ENCODE measurements around the gene NFIC.
"Not testable (repeated sequence)": the region's sequence is repeated elsewhere in the genome, so short reads cannot be mapped to it uniquely, and the experiment has no call there.

The NFIC gene

GRCh38 chr19:3401004-3401768 lies 34.8 kb downstream of the NFIC start:
- no peak for DNase-seq

GRCh38 chr19:3402631-3403443 lies 36.5 kb downstream of the NFIC start:
- no peak for DNase-seq

DNA sequence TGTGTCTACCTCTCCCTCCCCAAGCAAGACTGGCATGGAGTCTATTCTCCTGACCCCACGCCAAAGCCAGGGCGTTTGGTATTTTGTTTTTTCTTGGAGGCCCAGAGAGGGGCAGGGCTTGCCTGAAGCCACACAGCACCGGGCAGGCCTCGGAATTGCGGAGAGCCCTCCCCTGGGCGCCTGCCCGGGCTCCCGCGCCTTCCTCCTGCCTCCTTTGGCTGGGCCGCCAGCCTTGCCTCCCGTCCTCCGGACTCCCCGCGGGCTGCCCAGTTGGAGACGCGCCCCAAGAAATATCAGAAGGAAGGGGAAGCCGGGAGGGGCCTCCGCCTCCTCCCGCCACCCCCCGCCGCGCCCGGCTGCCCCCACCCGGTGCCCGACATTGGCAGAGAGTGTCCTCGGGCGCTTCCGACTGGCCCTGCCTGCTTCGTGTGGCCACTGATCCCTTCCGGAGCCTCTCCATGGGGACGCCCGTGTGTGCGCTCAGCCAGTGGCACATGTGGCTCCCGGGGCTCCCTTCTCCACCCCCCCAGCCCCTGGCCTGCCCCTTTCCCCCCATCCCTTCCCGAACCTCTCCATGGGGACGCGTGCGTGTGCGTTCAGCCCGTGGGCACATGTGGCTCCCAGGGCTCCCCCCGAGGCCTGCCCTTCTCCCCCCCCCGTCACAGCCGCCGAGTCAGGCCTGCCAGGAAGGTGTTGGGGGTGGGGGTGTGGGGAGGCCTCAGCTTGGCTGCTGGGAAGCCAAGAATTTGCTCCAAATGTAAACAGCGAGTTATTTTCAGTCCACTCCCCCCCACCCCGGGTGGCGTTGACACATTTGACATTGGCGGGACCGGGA lies 37.3 kb downstream of the NFIC start:
- no peak for DNase-seq

DNA sequence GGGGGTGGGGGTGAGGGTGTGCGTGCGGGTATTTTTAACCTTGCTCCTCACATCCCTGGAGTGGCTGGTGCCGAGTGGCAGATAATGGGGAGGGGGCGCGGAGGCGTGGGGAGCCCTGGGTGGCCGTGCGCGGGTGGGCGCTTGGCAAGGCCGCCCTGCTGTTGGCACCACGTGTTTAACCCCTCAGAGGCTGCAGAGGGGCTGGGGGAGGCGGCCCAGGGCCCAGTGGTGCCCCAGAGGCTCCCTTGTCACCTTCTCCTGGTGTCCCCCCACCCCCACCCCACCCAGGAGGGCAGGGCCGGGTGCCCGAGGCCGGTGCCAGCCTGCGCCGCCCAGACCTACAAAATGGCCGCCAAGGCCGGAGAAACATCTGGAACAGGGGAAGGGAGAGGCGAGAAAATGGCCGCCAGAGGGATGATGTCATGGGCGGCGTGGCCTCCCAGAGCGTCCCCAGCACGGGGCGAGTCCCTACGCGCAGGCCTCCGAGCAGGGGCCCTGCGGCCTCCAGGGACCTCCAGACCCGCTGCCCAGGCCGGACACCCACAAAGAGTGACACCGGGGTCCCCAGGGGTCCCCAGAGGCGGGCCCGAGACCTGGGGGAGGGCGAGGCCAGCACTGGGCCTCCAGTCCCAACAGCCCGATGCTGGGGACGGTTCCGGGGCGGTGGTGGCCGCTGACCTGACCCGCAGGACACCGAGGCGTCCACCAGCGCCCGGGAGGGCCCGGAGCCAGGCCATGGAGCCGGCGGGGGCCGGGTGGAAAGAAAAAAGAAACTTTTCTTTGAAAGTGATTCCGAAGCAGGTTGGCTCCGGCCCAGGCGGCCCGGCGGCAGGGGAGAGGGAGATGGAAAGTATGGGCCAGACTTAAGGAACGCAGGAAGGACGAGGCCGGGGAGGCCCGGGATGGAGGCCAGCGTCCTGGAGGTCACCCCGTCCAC lies 38.2 kb downstream of the NFIC start:
- no peak for DNase-seq

DNA sequence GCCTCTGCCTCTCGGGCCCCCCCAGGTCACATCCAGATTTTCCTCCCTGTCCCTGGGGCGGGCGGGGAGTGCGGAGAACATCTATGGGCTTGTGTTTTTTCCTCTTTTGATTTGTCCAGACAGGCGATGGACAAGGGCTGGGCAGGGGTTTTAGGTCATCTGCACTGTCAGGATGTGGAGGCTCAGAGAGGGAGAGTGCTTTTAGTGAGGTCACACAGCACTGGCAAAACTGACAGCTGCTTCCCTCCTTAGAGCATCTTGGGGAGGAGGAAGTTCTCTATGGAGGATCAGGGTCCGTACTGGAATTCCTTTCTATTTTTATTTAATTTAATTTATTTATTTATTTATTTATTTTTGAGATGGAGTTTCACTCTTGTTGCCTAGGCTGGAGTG lies 38.9 kb downstream of the NFIC start:
- no peak for DNase-seq

- DNase-seq, result no peak
Measured at GRCh38 chr19:3406571-3407111, 40.3 kb downstream of the NFIC start.

GRCh38 chr19:3407556-3408516 lies 41.5 kb downstream of the NFIC start:
- no peak for DNase-seq

GRCh38 chr19:3408996-3409345 lies 42.6 kb downstream of the NFIC start:
- DNase-seq, result no peak

DNA sequence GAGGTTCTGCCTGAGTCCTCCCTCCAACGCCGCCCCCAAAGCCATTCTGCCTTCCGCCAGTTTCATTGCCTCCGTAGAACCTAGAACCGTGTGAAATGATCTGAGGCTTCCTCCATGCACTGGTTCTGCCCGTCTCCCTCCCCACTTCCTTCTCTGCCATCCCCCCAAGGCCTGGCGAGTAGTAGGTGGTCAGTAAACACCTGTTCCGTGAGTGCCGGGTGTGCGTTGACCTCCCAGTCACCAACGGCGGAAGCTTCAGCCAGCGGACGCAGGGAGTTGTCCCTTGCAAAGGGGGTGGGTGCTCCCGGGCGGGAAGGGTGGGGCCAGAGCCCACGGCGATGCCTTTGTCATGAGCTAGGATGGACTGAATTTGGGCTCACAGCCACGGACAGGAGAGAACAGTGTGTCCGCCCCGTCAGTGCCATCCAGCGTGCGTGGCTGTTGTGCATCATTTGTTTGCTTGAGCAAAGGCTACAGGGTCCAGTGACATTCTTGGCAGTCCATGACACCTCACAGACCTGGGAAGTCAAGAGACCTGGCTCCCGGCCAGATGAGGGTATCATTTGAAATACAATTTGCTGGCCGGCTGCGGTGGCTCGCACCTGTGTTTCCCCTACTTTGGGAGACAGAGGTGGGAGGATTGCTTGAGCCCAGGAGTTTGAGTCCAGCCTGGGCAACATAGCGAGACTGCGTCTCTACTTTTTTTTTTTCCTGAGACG lies 43.1 kb downstream of the NFIC start:
- no peak for DNase-seq

DNA sequence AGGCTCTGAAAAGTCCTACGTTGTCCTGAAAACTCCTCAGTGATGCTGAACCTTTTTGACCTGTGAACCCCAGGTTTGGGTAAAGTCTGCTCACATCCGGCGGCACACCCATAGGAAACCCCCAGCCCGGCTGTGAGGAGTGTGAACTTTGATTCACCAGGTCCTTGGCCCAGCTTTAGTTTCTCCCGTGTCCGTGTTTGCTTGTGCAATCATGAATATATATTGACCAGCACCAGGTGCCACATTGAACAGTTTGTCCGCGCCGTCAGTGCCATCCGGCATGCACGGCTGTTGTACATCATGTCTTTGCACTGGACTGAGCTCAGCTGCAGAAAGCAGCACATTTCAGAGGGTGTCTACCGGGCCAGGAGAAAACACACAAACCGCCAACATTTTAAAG lies 45.3 kb downstream of the NFIC start:
- no peak for DNase-seq

DNA sequence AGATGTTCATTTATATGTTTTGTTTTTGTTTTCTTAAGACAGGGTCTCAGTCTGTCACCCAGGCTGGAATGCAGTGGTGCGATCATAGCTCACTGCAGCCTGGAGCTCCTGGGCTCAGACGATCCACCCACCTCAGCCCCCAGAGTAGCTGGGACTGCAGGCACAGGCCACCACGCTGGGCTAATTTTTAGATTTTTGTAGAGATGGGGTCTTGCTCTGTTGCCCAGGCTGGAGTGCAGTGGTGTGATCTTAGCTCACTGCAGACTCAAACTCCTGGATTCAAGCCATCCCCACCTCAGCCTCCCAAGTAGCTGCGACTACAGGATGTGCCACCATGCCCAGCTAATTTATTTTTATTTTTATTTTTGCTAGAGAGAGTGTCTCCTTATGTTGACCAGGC lies 45.7 kb downstream of the NFIC start:
- DNase-seq, result no peak

DNA sequence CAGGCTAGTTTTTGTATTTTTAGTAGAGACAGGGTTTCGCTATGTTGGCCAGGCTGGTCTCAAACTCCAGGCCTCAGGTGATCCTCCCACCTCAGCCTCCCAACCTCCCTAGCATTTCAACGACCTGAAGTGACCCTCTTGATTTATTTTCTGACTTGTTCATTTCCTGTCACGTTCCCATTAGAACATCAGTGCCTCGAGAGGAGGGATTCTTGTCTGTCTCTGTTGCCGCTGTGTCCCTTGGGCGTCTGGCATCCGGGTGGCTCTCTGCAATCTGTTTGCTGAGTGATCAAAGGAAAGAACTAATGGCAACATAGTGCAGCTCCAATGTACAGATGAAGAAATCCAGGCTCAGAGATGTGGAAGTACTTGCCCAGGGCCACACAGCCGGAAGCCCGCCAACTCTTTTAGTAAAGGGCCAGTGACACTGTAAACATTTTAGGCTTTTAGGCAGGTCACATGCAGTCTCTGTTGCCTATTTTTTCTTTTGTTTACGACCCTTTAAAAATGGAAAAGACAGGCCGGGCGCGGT lies 47.5 kb downstream of the NFIC start:
- no peak for DNase-seq

GRCh38 chr19:3415695-3416094 lies 49.3 kb downstream of the NFIC start:
- DNase-seq, result no peak

GRCh38 chr19:3420244-3420755 lies 53.9 kb downstream of the NFIC start:
- no peak for DNase-seq

GRCh38 chr19:3420909-3421619 lies 54.7 kb downstream of the NFIC start:
- DNase-seq, result no peak

- DNase-seq, result not testable (repeated sequence)
Measured at GRCh38 chr19:3421656-3422055, 55.3 kb downstream of the NFIC start.

DNA sequence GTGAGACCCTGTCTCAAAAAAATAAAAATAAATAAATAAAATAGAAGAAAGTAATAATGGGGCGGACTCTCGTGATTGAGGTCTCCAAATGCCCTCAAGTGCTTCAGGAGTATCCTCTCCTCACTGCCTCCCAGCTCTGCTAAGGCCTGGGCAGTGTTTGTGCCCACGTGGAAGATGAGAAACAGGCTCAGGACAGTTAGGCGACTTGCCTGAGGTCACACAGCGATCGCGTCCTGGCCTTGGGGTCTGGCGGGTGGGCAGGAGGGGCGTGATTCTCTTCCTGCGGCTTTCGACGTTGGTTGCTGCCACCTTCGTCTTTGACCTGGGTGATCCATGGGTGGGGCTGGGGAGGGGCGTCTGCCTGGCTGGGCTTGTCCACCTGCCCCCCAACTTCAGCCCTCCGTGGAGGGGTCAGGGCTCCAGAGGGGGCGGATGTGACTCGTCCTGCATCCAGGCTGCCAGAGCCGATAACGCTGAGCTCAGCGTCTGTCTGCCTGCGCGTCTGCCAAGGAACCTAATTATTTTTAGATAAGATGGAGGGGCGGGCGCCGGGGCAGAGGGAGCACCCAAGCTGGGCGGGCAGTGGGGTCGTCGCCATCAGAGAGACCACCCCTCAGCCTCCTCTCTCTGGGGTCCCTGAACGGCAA lies 56.9 kb downstream of the NFIC start:
- no peak for DNase-seq

GRCh38 chr19:3426433-3426832 lies 60.0 kb downstream of the NFIC start:
- no peak for DNase-seq

DNA sequence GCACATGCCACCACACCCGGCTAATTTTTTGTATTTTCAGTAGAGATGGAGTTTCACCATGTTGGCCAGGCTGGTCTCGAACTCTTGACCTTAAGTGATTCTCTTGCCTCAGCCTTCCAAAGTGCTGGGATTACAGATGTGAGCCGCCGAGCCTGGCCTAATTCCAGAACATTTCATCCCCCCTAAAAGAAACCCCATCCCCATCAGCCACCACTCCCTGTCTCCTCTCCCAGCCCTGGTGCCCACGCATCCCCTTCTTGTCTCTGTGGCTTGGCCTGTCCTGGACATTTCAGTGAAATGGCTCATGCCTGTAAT lies 63.9 kb downstream of the NFIC start:
- not testable (repeated sequence) for DNase-seq

All from CD4-positive, alpha-beta T cell treated with Interleukin-17A for 1 hour (primary cell).